GM19397 (cell line): ENCODE data around the gene SMIM14.
"Not testable (repeated sequence)": the region's sequence is repeated elsewhere in the genome, so short reads cannot be mapped to it uniquely, and the experiment has no call there.

Experiments
- ATAC-seq: cut with Tn5 transposase; IDR thresholded peaks from one replicate; pipeline ENCODE4 v1.9.1; 2021; ENCODE audit warnings: mild to moderate bottlenecking, moderate library complexity; ENCODE audit not compliant: unreplicated experiment

SMIM14 gene

GRCh38 chr4:39541987-39542610, 96.6 kb downstream of the SMIM14 start:
- ATAC-seq: no peak

GRCh38 chr4:39539089-39539611, 99.5 kb downstream of the SMIM14 start:
- no peak for ATAC-seq

GRCh38 chr4:39533541-39533940, 105.1 kb downstream of the SMIM14 start:
- ATAC-seq: no peak

- not testable (repeated sequence) for ATAC-seq
These were observed 106.4 kb downstream of the SMIM14 start for GRCh38 chr4:39532237-39532636.

GRCh38 chr4:39530682-39531081, 108.0 kb downstream of the SMIM14 start:
- ATAC-seq: no peak

- ATAC-seq: no peak
These were observed 109.1 kb downstream of the SMIM14 start for GRCh38 chr4:39529534-39529933.

- no peak for ATAC-seq
These were observed 110.6 kb downstream of the SMIM14 start for GRCh38 chr4:39528061-39528465.

GRCh38 chr4:39527296-39528060, 111.2 kb downstream of the SMIM14 start, which contains the start of gene UGDH:
TSS of gene UGDH (minus strand) at chr4:39527439. CDS start at chr4:39521512, 5,927 bp downstream.
- ATAC-seq: peak; percentile 94

- ATAC-seq: peak; percentile 24
These were observed 111.8 kb downstream of the SMIM14 start for GRCh38 chr4:39526765-39527295.

GRCh38 chr4:39525822-39526690, 112.6 kb downstream of the SMIM14 start:
- ATAC-seq: no peak

GRCh38 chr4:39524161-39524957, 114.3 kb downstream of the SMIM14 start:
- no peak for ATAC-seq

GRCh38 chr4:39522068-39522467, 116.6 kb downstream of the SMIM14 start:
- ATAC-seq: no peak

- no peak for ATAC-seq
These were observed 117.3 kb downstream of the SMIM14 start for GRCh38 chr4:39521253-39521919.

- no peak for ATAC-seq
These were observed 120.2 kb downstream of the SMIM14 start for GRCh38 chr4:39518484-39518883.

GRCh38 chr4:39516407-39516966, 122.2 kb downstream of the SMIM14 start:
- ATAC-seq: no peak

GRCh38 chr4:39515669-39516401, 122.8 kb downstream of the SMIM14 start:
- ATAC-seq: not testable (repeated sequence)

- no peak for ATAC-seq
These were observed 123.7 kb downstream of the SMIM14 start for GRCh38 chr4:39514888-39515401.

GRCh38 chr4:39514266-39514665, 124.4 kb downstream of the SMIM14 start:
- not testable (repeated sequence) for ATAC-seq
